GM23338 (cell line): ENCODE measurements around the gene KLHL13. TPM values are rescaled to one million over a fixed set of nuclear protein-coding genes. Genes with fewer than 3 reads are reported as not detected.

ENCODE experiments used
- ATAC-seq: fragments of 200-7000 bp; cut with Tn5 transposase; 3 replicates; pipeline ENCODE4 v1.9.1; 2020
- DNase-seq: peaks from one replicate; pipeline ENCODE4 v3.0.0-alpha.2; 2015; ENCODE audit warnings: low spot score
- H2AFZ ChIP-seq: fragments of 200-600 bp; sonication (generic); 2 replicates; pipeline ENCODE4 v1.8.0; 2016; ENCODE audit warnings: antibody characterized with exemption, mild to moderate bottlenecking, moderate library complexity
- H3F3A ChIP-seq: fragments of 200-600 bp; sonication (generic); replicated peaks from 2 replicates; pipeline ENCODE4 v1.8.0; 2017; ENCODE audit warnings: antibody characterized with exemption, mixed run types, low read depth
- H3K27ac ChIP-seq: fragments of 200-600 bp; sonication (generic); 2 replicates; pipeline ENCODE4 v1.6.1; 2016; ENCODE audit warnings: low read depth
- H3K27me3 ChIP-seq: fragments of 200-600 bp; sonication (generic); 2 replicates; pipeline ENCODE4 v1.8.0; 2016; ENCODE audit warnings: mild to moderate bottlenecking, mixed run types, moderate library complexity; ENCODE audit not compliant: insufficient read depth
- H3K36me3 ChIP-seq: fragments of 200-600 bp; sonication (generic); 2 replicates; pipeline ENCODE4 v1.8.0; 2016; ENCODE audit warnings: mild to moderate bottlenecking; ENCODE audit not compliant: insufficient read depth
- H3K4me1 ChIP-seq: fragments of 200-600 bp; sonication (generic); 2 replicates; pipeline ENCODE4 v1.8.0; 2016; ENCODE audit warnings: mild to moderate bottlenecking, moderate library complexity; ENCODE audit not compliant: insufficient read depth
- H3K4me2 ChIP-seq: fragments of 200-600 bp; sonication (generic); 2 replicates; pipeline ENCODE4 v1.7.1; 2017; ENCODE audit warnings: mixed run types
- H3K4me3 ChIP-seq: fragments of 200-600 bp; sonication (generic); 2 replicates; pipeline ENCODE4 v1.6.1; 2016; ENCODE audit warnings: mixed run types
- H3K79me2 ChIP-seq: fragments of 200-600 bp; sonication (generic); replicated peaks from 2 replicates; pipeline ENCODE4 v1.8.0; 2017; ENCODE audit warnings: mild to moderate bottlenecking; ENCODE audit not compliant: insufficient read depth
- H3K9me2 ChIP-seq: fragments of 200-600 bp; sonication (generic); 2 replicates; pipeline ENCODE4 v1.8.0; 2017; ENCODE audit not compliant: insufficient read depth
- H4K20me1 ChIP-seq: fragments of 200-600 bp; sonication (generic); replicated peaks from 2 replicates; pipeline ENCODE4 v1.8.0; 2017; ENCODE audit warnings: mild to moderate bottlenecking; ENCODE audit not compliant: insufficient read depth
- H3K27ac Mint-ChIP-seq: 2 replicates; pipeline ENCODE4 v1.8.0; 2020; ENCODE audit warnings: inconsistent platforms, mild to moderate bottlenecking, moderate library complexity, mixed read lengths
- H3K27me3 Mint-ChIP-seq: 3 replicates; pipeline ENCODE4 v1.8.0; 2022; ENCODE audit warnings: low read depth, mild to moderate bottlenecking, moderate library complexity, mixed read lengths, inconsistent platforms; ENCODE audit not compliant: insufficient read depth, poor library complexity
- H3K36me3 Mint-ChIP-seq: 3 replicates; pipeline ENCODE4 v1.8.0; 2021; ENCODE audit warnings: low read depth, mild to moderate bottlenecking, inconsistent platforms, moderate library complexity, mixed read lengths
- H3K4me1 Mint-ChIP-seq: 3 replicates; pipeline ENCODE4 v1.8.0; 2020; ENCODE audit warnings: mild to moderate bottlenecking, inconsistent platforms, mixed read lengths
- H3K4me3 Mint-ChIP-seq: 3 replicates; pipeline ENCODE4 v1.8.0; 2021; ENCODE audit warnings: moderate library complexity, mild to moderate bottlenecking, inconsistent platforms, mixed read lengths
- H3K9me3 Mint-ChIP-seq: 3 replicates; pipeline ENCODE4 v1.8.0; 2020; ENCODE audit warnings: moderate library complexity, mild to moderate bottlenecking, inconsistent platforms, mixed read lengths
- CTCF ChIP-seq, 2 experiments: fragments of 200-600 bp in 1 of 2; sonication (generic) in 1 of 2; conservative IDR thresholded peaks; 2 replicates each; pipeline versions ENCODE4 v1.5.1 to v1.6.1; 2016 to 2017; ENCODE audit warnings: antibody characterized with exemption in 2 of 2, low read depth in 2 of 2, mild to moderate bottlenecking in 2 of 2, moderate library complexity in 1 of 2
- EZH2 ChIP-seq: fragments of 200-600 bp; sonication (generic); IDR thresholded peaks from one replicate; pipeline ENCODE4 v1.8.0; 2017; ENCODE audit warnings: antibody characterized with exemption, mild to moderate bottlenecking, low read depth; ENCODE audit not compliant: unreplicated experiment
- EZH2phosphoT487 ChIP-seq: fragments of 200-600 bp; sonication (generic); IDR thresholded peaks from one replicate; pipeline ENCODE4 v1.8.1; 2018; ENCODE audit warnings: antibody characterized with exemption; ENCODE audit not compliant: unreplicated experiment
- JUNB ChIP-seq: IDR thresholded peaks from one replicate; pipeline ENCODE4 v1.6.1; 2016; ENCODE audit warnings: antibody characterized with exemption; ENCODE audit not compliant: unreplicated experiment
- POLR2AphosphoS5 ChIP-seq: IDR thresholded peaks from 2 replicates; pipeline ENCODE4 v1.6.1; 2016; ENCODE audit warnings: antibody characterized with exemption, low read depth
- REST ChIP-seq: IDR thresholded peaks from one replicate; pipeline ENCODE4 v1.6.1; 2018; ENCODE audit warnings: antibody characterized with exemption; ENCODE audit not compliant: unreplicated experiment
- STAT1 ChIP-seq: IDR thresholded peaks from one replicate; pipeline ENCODE4 v1.6.1; 2016; ENCODE audit warnings: antibody characterized with exemption; ENCODE audit not compliant: unreplicated experiment
- ZNF114 ChIP-seq: fragments of 250-450 bp; sonication (Bioruptor Pico); IDR thresholded peaks from 2 replicates; pipeline ENCODE4 v1.5.0; 2020; ENCODE audit warnings: mild to moderate bottlenecking, moderate library complexity
- ZNF331 ChIP-seq: fragments of 250-450 bp; sonication (Bioruptor Pico); IDR thresholded peaks from 2 replicates; pipeline ENCODE4 v1.5.0; 2020; ENCODE audit warnings: low read depth, mild to moderate bottlenecking, moderate library complexity
- polyA plus RNA-seq: library from polyadenylated mRNA; unstranded; fragments of >200 nt; fragmentation: Nextera tagmentation; extraction: Ambion mirVana; gene quantifications from 2 replicates; pipeline ENCODE4 v1.2.1, GENCODE V29; 2016
- total RNA-seq: library from RNA; depleted of rRNA; stranded (reverse); fragments of >200 nt; shearing (Covaris generic); gene quantifications from 2 replicates; pipeline ENCODE4 v1.2.3, GENCODE V29; 2014

KLHL13 gene
- total and polyA plus RNA-seq, 2 experiments from 2014 or later, result 5.9 to 10.9 TPM

GRCh38 chrX:118047446-118048186 is 69.0 kb downstream of the KLHL13 start:
- H2AFZ ChIP-seq, result no peak overlapping the region
- H3K9me3 Mint-ChIP-seq, result peaks cover 4% of the 10 kb centered on the region; the same call in 2 of the 3 replicates
- H4K20me1 ChIP-seq, result no peaks in the 10 kb centered on the region
- no peaks in the 10 kb centered on the region for H3K9me2 ChIP-seq
- DNase-seq (no peak), ATAC-seq (no peak)
- no peak overlapping the region for H3K4me2 ChIP-seq
- H3K36me3 ChIP-seq, result no peaks in the 10 kb centered on the region
- H3K27ac Mint-ChIP-seq, result no peak overlapping the region
- H3K4me3 Mint-ChIP-seq, result no peak overlapping the region
- TF ChIP-seq CTCF (conservative IDR thresholded peaks at IDR 0.05; ENCODE audit: low read depth in 2 of 2), result no peak
- TF ChIP-seq STAT1, result no peak
- no peak for TF ChIP-seq JUNB
- TF ChIP-seq ZNF331, result no peak
- H3K36me3 Mint-ChIP-seq, result no peaks in the 10 kb centered on the region; the same call in 2 of the 3 replicates
- no peaks in the 10 kb centered on the region for H3F3A ChIP-seq
- no peaks in the 10 kb centered on the region for H3K4me1 ChIP-seq
- H3K79me2 ChIP-seq, result no peaks in the 10 kb centered on the region
- H3K27ac ChIP-seq, result no peak overlapping the region
- H3K27me3 ChIP-seq, result no peaks in the 10 kb centered on the region
- no peak overlapping the region for H3K4me3 ChIP-seq
- no peaks in the 10 kb centered on the region for H3K4me1 Mint-ChIP-seq
- H3K27me3 Mint-ChIP-seq, result no peaks in the 10 kb centered on the region

- H3K4me2 ChIP-seq, result no peak overlapping the region
- no peaks in the 10 kb centered on the region for H3K79me2 ChIP-seq
- H3K4me3 Mint-ChIP-seq, result no peak overlapping the region
- H3K27ac ChIP-seq, result no peak overlapping the region
- H3K4me1 Mint-ChIP-seq, result no peaks in the 10 kb centered on the region
- no peak overlapping the region for H3K27ac Mint-ChIP-seq
- H3K9me2 ChIP-seq, result no peaks in the 10 kb centered on the region
- H3K4me1 ChIP-seq, result no peaks in the 10 kb centered on the region
- no peaks in the 10 kb centered on the region for H3K27me3 ChIP-seq
- H4K20me1 ChIP-seq, result no peaks in the 10 kb centered on the region
- ATAC-seq, result no peak
- no peaks in the 10 kb centered on the region for H3K36me3 ChIP-seq
- no peak overlapping the region for H2AFZ ChIP-seq
- H3F3A ChIP-seq, result no peaks in the 10 kb centered on the region
- H3K36me3 Mint-ChIP-seq, result no peaks in the 10 kb centered on the region; the same call in 1 of the 3 replicates
- DNase-seq, result no peak
- H3K9me3 Mint-ChIP-seq, result peaks cover 4% of the 10 kb centered on the region; the same call in 2 of the 3 replicates
- H3K27me3 Mint-ChIP-seq, result no peaks in the 10 kb centered on the region
- H3K4me3 ChIP-seq, result no peak overlapping the region
- TF ChIP-seq ZNF114 (CRISPR knock-in tag), result no peak
- TF ChIP-seq EZH2phosphoT487, result no peak
- TF ChIP-seq REST, result no peak
- TF ChIP-seq CTCF (conservative IDR thresholded peaks at IDR 0.05; ENCODE audit: low read depth in 2 of 2), result no peak
- TF ChIP-seq ZNF331, result no peak
- no peak for TF ChIP-seq EZH2
- TF ChIP-seq POLR2AphosphoS5, result no peak
- no peak for TF ChIP-seq STAT1
Observed at GRCh38 chrX:118039591-118039990, 77.0 kb downstream of the KLHL13 start.
